ENCODE data around the gene GAK. TPM values are rescaled to one million over a fixed set of nuclear protein-coding genes. Genes with fewer than 3 reads are reported as not detected.

Gene GAK
- total RNA-seq, 3 donors from 2014 or later (not counting 1 experiment from before 2014, with no cell fraction given), result 349 to 358 (median 349) TPM

GRCh38 chr4:801436-802124 lies 130.5 kb downstream of the GAK start:
- Mint-ChIP-seq H3K4me1 (no peaks in the 10 kb centered on the region), H3K9me3 (no peaks in the 10 kb centered on the region), H3K36me3 (no peaks in the 10 kb centered on the region), H3K27ac (no peak overlapping the region), H3K27me3 (ENCODE audit: low read depth in 2 of 2) (peaks cover 27 to 28% of the 10 kb centered on the region in 2 donors), H3K4me3 (no peak overlapping the region)
- Histone ChIP-seq H3K27ac (ENCODE audit: low read length) (no peak overlapping the region), H3K4me3 (ENCODE audit: low read length) (no peak overlapping the region), H3K9me3 (ENCODE audit: control insufficient read depth, insufficient read depth, low read length) (no peaks in the 10 kb centered on the region), H3K36me3 (ENCODE audit: control insufficient read depth, insufficient read depth, low read length) (no peaks in the 10 kb centered on the region), H3K4me1 (ENCODE audit: control insufficient read depth, insufficient read depth, low read length) (no peaks in the 10 kb centered on the region), H3K27me3 (ENCODE audit: control insufficient read depth, insufficient read depth, low read length) (no peaks in the 10 kb centered on the region)
- DNase-seq (no peak), ATAC-seq (no peak)
- TF ChIP-seq CTCF (IDR thresholded peaks at IDR 0.05), result no peak
- WGBS (ENCODE audit: insufficient coverage), result 91% methylated on average over 13 of the region's 13 CpGs
- intact Hi-C loops (cut with micrococcal nuclease), result no loop called here

Other genes starting within 250 kb of the GAK start
- gene SLC49A3, start 243.2 kb downstream of the GAK start, total RNA-seq, result 10 to 100 TPM; 10.0 to 14.9 (median 10.4) TPM
- 100 to 1,000 TPM in 1 of 3 donors, 10 to 100 TPM in 2; 71.2 to 101 (median 97.2) TPM for gene PCGF3, start 226.5 kb downstream of the GAK start, total RNA-seq
- not detected for gene CPLX1, start 106.2 kb downstream of the GAK start, total RNA-seq
- gene TMEM175, start 144 bp upstream of the GAK start, total RNA-seq, result 10 to 100 TPM; 72.8 to 79.8 (median 73.2) TPM
- gene DGKQ, start 41.3 kb upstream of the GAK start, total RNA-seq, result 10 to 100 TPM; 64.2 to 79.5 (median 65.2) TPM
- 10 to 100 TPM; 38.7 to 43.6 (median 43.0) TPM for gene IDUA, start 54.7 kb upstream of the GAK start, total RNA-seq
- gene SLC26A1, start 61.1 kb upstream of the GAK start, total RNA-seq, result under 1 TPM; 0.19 to 0.80 (median 0.61) TPM
- gene FGFRL1, start 79.3 kb upstream of the GAK start, total RNA-seq, result 10 to 100 TPM; 28.0 to 39.8 (median 32.5) TPM
- gene RNF212, start 181.2 kb upstream of the GAK start, total RNA-seq, result 1 to 10 TPM; 1.0 to 2.0 (median 1.7) TPM
- gene SPON2, start 240.3 kb upstream of the GAK start, total RNA-seq, result 1,000 to 10,000 TPM; 1,124 to 1,574 (median 1,339) TPM

Data from natural killer cell (primary cell).